Immature natural killer cell (primary cell): ENCODE data around the gene PTN. TPM values are rescaled to one million over a fixed set of nuclear protein-coding genes. Genes with fewer than 3 reads are reported as not detected.
"Not testable (repeated sequence)": the region's sequence is repeated elsewhere in the genome, so short reads cannot be mapped to it uniquely, and the experiment has no call there.

ENCODE experiments used
- DNase-seq, 3 donors: peaks; one replicate each; pipeline ENCODE4 v3.0.0; 2022; ENCODE audit warnings: mixed read lengths in 1 of 3
- H3K27ac Mint-ChIP-seq, 6 donors: one replicate each; pipeline ENCODE4 v1.8.0; 2020; ENCODE audit warnings: mixed read lengths in 6 of 6, mild to moderate bottlenecking in 5 of 6, inconsistent platforms in 4 of 6, moderate library complexity in 3 of 6
- H3K27me3 Mint-ChIP-seq, 3 donors: one replicate each; pipeline ENCODE4 v1.8.0; 2020 to 2021; ENCODE audit warnings: low read depth in 3 of 3, mild to moderate bottlenecking in 3 of 3, mixed read lengths in 3 of 3, moderate library complexity in 3 of 3, inconsistent platforms in 1 of 3
- H3K36me3 Mint-ChIP-seq, 3 donors: one replicate each; pipeline ENCODE4 v1.8.0; 2020; ENCODE audit warnings: mixed read lengths in 3 of 3, inconsistent platforms in 2 of 3, mild to moderate bottlenecking in 2 of 3
- H3K4me1 Mint-ChIP-seq, 2 donors: one replicate each; pipeline ENCODE4 v1.8.0; 2020; ENCODE audit warnings: inconsistent platforms in 2 of 2, mild to moderate bottlenecking in 2 of 2, mixed read lengths in 2 of 2, moderate library complexity in 1 of 2
- H3K4me3 Mint-ChIP-seq, 5 donors: one replicate each; pipeline ENCODE4 v1.8.0; 2020; ENCODE audit warnings: mild to moderate bottlenecking in 5 of 5, mixed read lengths in 5 of 5, inconsistent platforms in 3 of 5, moderate library complexity in 3 of 5
- H3K9me3 Mint-ChIP-seq, 6 donors: one replicate each; pipeline ENCODE4 v1.8.0; 2020; ENCODE audit warnings: mild to moderate bottlenecking in 6 of 6, mixed read lengths in 6 of 6, inconsistent platforms in 4 of 6, moderate library complexity in 3 of 6
- polyA plus RNA-seq, 3 donors: library from polyadenylated mRNA; unstranded; fragments of 300-500 nt; fragmentation: Illumina TruSeq; gene quantifications; one replicate each; pipeline ENCODE4 v1.2.3, GENCODE V29; 2021

PTN gene
- polyA plus RNA-seq, 3 donors from 2014 or later = not detected

DNA sequence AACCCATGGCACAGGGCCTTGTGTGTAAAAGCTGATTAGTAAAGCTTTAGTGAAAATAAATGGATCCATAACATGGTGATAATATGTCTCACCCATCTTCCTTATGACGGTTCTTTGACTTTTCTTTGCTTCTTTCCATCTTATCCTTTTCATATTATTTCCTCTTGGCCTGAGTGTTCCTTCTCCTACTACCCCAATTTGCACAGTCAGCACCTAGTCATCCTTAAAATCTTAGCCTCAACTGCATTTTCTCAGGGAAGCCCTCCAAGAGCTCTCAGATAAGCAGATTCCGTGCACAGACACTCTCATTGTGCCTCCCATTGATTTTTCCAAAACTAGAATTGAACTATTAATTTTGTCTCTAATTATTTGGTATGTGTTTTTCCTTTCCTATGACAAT, 112.4 kb downstream of the PTN start:
- Mint-ChIP-seq H3K27me3 (no peaks in the 10 kb centered on the region), H3K4me3 (no peak overlapping the region), H3K4me1 (no peaks in the 10 kb centered on the region), H3K36me3 (no peaks in the 10 kb centered on the region), H3K9me3 (peaks cover 2 to 40% (median 9%) of the 10 kb centered on the region in 6 donors), H3K27ac (no peak overlapping the region)
- DNase-seq = no peak

DNA sequence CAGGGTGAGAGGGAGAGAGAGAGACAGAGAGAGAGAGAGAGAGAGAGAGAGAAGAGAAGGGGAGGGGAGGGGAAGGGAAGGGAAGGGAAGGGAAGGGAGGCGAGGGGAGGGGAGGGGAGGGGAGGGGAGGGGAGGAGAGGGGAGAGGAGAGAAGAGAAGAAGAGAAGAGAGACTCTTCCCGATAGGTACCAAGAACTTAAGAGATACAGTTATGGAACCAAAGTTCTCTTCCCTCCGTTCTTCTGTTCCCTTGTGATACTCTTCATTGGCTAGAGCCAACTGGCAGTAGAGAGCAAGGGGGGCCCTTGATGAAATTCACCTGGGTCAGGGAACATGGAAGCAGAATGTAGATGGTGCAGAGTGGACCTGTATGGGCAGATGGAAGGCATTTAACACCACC, 122.1 kb downstream of the PTN start:
- no peak overlapping the region for H3K27ac Mint-ChIP-seq
- H3K36me3 Mint-ChIP-seq = no peaks in the 10 kb centered on the region
- H3K4me3 Mint-ChIP-seq = no peak overlapping the region
- DNase-seq = no peak
- H3K27me3 Mint-ChIP-seq = no peaks in the 10 kb centered on the region
- no peaks in the 10 kb centered on the region for H3K4me1 Mint-ChIP-seq
- H3K9me3 Mint-ChIP-seq = peaks cover 2 to 30% (median 18%) of the 10 kb centered on the region in 6 donors

DNA sequence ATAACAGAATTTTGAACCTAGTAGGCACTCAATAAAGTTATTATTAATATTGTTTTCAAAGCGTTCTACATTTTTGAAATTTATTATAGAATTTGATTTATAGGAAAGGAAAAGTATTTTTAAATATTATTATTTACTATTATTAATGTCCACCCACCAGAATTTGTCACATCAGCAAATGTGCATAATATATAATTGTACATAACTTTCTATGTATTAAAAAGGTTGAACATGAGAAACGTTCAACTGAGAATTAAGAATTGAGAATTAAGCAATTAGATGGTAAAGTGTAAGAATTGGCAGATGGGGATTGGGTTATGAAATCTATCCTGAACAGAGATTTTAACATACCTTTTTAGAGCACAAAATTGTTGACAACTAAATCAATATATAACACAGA, 129.8 kb downstream of the PTN start:
- Mint-ChIP-seq H3K4me1 (no peaks in the 10 kb centered on the region), H3K27ac (no peak overlapping the region), H3K9me3 (peaks cover 2 to 51% (median 27%) of the 10 kb centered on the region in 6 donors), H3K4me3 (no peak overlapping the region), H3K36me3 (no peaks in the 10 kb centered on the region), H3K27me3 (peaks cover 0 to 2% (median 0%) of the 10 kb centered on the region in 3 donors)
- DNase-seq = no peak

DNA sequence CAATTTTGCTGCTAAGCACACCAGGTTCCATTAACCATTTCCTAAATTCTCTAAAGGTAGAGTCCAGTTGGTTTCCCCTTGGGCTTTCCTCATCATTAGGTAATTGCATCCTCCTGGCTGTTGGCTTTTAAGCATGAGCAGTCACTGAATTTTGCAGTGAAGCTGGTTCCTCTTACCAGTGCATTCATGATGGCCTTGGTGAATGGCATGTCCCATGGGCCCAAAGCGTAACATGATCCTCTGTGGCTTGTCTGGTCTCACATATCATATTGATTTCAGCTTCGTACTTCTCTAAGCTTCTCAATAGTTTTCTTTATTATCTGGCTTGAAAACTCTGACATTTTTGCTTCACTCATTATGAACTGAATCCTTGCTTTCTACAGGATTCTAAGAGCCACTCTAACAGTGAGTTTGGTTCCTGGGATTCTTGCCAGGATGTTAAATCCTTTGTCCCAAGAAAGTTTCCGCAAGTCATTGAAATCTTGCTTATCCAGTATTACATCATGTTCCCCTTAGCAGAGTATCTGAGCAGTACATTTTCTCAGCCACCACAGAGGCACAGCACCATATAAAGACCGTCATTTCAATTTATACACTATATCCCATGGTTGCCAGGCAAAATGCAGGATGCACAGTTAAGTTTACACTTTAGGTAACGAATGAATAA, 134.2 kb downstream of the PTN start:
- Mint-ChIP-seq H3K27ac (no peak overlapping the region), H3K27me3 (peaks cover 0 to 5% (median 0%) of the 10 kb centered on the region in 3 donors), H3K9me3 (peaks cover 0 to 52% (median 13%) of the 10 kb centered on the region in 6 donors), H3K4me1 (no peaks in the 10 kb centered on the region), H3K36me3 (no peaks in the 10 kb centered on the region), H3K4me3 (no peak overlapping the region)
- DNase-seq = no peak

DNA sequence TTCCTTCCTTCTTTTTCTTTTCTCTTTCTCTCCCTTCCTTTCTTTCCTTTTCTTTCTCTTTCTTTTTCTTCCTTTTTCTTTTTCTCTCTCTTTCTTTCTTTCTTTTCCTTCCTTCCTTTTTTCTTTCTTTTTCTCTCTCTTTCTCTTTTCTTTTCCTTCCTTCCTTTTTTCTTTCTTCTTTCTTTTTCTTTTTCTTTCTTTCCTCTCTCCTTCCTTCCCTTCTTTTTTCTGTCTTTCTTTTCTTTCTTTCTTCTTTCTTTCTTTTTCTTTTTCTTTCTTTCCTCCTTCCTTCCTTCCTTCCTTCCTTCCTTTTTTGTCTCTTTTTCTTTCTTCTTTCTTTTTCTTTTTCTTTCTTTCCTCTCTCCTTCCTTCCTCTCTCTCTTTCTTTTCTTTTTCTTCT, 136.8 kb downstream of the PTN start:
- H3K4me3 Mint-ChIP-seq = no peak overlapping the region
- peaks cover 0 to 5% (median 0%) of the 10 kb centered on the region in 3 donors for H3K27me3 Mint-ChIP-seq
- DNase-seq = no peak
- no peaks in the 10 kb centered on the region for H3K36me3 Mint-ChIP-seq
- H3K27ac Mint-ChIP-seq = no peak overlapping the region
- H3K4me1 Mint-ChIP-seq = no peaks in the 10 kb centered on the region
- peaks cover 0 to 51% (median 13%) of the 10 kb centered on the region in 6 donors for H3K9me3 Mint-ChIP-seq

DNA sequence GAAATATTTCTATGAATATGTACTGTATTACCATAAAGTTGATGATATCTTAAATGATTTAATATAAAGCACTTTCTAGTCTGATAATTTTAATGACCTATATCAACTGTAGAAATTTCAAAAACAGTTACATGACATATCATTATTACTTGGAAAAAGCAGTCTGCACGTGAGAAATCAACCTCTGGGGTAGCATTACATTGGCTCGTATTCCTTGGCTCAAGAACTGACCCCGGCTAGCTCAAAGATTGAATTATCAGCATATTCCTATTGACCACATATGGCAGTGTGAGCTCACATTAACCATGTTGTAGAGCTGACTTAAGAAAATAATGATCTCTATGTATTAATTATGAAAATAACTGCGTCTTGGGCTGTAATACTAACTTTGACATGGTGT, 139.3 kb downstream of the PTN start:
- Mint-ChIP-seq H3K9me3 (peaks cover 4 to 50% (median 14%) of the 10 kb centered on the region in 6 donors), H3K4me3 (no peak overlapping the region), H3K36me3 (no peaks in the 10 kb centered on the region), H3K27ac (no peak overlapping the region), H3K27me3 (peaks cover 0 to 5% (median 0%) of the 10 kb centered on the region in 3 donors), H3K4me1 (no peaks in the 10 kb centered on the region)
- DNase-seq = no peak

DNA sequence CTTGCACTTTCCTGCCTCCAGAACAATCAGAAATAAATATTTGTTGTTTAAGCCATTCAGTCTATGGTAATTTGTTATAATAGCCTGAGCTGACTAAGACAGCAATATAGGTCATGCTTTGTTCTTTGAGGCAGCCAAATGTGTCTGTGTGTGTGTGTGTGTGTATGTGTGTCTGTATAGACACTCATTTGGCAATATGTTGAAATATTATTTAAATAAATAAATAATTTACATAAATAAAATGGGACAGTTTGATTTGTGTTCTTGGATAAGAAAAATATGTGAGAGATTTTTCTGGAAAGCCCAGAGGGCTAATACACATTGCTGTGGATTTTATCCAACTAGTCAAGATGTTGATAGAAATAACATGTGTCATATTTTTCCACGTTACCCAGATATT, 140.2 kb downstream of the PTN start:
- Mint-ChIP-seq H3K27me3 (peaks cover 0 to 5% (median 0%) of the 10 kb centered on the region in 3 donors), H3K4me1 (no peaks in the 10 kb centered on the region), H3K27ac (no peak overlapping the region), H3K9me3 (peaks cover 4 to 50% (median 15%) of the 10 kb centered on the region in 6 donors), H3K36me3 (no peaks in the 10 kb centered on the region), H3K4me3 (no peak overlapping the region)
- no peak for DNase-seq

DNA sequence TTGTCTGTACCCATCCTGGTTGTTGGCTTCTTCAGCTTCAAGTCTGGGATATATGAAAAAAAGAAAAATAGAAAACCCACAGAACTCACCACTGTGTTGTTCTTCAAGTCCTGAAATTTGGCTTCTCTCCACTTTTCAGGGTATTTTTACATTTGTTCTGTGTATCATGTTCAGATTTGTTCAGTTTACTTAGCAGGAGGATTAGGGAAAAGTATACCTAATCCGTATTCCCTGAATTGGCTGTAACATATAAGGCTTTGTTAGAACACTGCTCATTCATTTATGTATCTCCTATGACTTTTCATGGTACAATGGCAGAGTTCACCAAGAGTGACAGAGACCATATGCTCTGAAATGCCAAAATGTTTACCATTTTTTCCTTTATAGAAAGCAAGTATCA, 146.9 kb downstream of the PTN start:
- H3K27ac Mint-ChIP-seq = no peak overlapping the region
- peaks cover 6 to 54% (median 10%) of the 10 kb centered on the region in 6 donors for H3K9me3 Mint-ChIP-seq
- H3K27me3 Mint-ChIP-seq = peaks cover 0 to 2% (median 0%) of the 10 kb centered on the region in 3 donors
- no peaks in the 10 kb centered on the region for H3K36me3 Mint-ChIP-seq
- no peak for DNase-seq
- H3K4me1 Mint-ChIP-seq = no peaks in the 10 kb centered on the region
- H3K4me3 Mint-ChIP-seq = no peak overlapping the region

DNA sequence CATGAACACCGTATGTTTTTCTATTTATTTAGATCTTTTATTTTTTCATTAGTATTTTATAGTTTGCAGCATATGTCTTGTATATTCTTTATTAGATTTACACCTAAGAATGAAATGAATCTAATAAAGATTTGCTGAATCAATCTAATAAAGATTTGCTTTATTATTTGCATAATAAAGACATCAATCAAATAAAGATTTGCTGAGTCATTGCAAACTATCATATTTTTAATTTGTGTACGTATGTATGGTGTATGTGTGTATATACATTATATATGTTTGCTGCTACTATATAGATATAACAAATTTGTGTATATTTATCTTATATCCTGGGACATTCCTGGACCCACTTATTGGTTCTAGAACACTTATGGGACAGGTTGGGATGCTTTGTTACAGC, 147.5 kb downstream of the PTN start:
- H3K9me3 Mint-ChIP-seq = peaks cover 3 to 54% (median 6%) of the 10 kb centered on the region in 6 donors
- no peaks in the 10 kb centered on the region for H3K36me3 Mint-ChIP-seq
- no peak overlapping the region for H3K27ac Mint-ChIP-seq
- H3K27me3 Mint-ChIP-seq = peaks cover 0 to 2% (median 0%) of the 10 kb centered on the region in 3 donors
- H3K4me3 Mint-ChIP-seq = no peak overlapping the region
- DNase-seq = no peak
- H3K4me1 Mint-ChIP-seq = no peaks in the 10 kb centered on the region

DNA sequence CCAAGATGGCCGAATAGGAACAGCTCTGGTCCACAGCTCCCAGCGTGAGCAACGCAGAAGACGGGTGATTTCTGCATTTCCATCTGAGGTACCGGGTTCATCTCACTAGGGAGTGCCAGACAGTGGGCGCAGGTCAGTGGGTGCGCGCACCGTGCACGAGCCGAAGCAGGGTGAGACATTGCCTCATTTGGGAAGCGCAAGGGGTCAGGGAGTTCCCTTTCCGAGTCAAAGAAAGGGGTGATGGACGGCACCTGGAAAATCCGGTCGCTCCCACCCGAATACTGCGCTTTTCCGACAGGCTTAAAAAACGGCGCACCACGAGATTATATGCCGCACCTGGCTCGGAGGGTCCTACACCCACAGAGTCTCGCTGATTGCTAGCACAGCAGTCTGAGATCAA, 161.9 kb downstream of the PTN start:
- not testable (repeated sequence) for H3K27me3 Mint-ChIP-seq, H3K4me3 Mint-ChIP-seq, DNase-seq, H3K36me3 Mint-ChIP-seq, H3K27ac Mint-ChIP-seq, H3K4me1 Mint-ChIP-seq
- H3K9me3 Mint-ChIP-seq = peaks cover 4 to 13% (median 9%) of the 10 kb centered on the region in 6 donors
